GM12872 (cell line): ENCODE results near the gene POMGNT1.

Source experiments
- TF ChIP-seq, protein P1 (sequence below): IDR thresholded peaks from 3 replicates; pipeline ENCODE4 v1.5.1; 2011; ENCODE audit warnings: low read depth, mild to moderate bottlenecking, low read length, moderate library complexity; ENCODE audit not compliant: insufficient read depth

POMGNT1 gene

DNA sequence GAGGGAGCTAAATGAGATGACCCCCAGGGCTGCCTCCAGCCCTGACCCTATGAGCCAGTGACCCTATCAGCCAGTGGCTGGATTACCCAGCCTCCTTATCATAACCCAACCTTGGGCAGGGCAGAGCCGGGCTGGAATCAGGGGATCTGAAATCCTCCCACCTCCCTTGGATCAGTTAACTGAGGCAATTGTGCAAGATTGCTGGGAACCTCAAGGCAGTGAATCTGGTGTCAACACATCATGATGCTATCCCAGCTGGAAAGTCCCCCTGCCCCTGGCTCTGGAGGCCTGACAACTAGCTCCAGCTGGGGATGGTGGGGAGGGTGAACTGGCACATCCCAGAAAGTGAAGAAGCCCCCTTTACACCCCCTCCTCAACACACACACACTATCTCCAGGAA, 29.8 kb downstream of the POMGNT1 start:
- TF ChIP-seq, protein P1, sequence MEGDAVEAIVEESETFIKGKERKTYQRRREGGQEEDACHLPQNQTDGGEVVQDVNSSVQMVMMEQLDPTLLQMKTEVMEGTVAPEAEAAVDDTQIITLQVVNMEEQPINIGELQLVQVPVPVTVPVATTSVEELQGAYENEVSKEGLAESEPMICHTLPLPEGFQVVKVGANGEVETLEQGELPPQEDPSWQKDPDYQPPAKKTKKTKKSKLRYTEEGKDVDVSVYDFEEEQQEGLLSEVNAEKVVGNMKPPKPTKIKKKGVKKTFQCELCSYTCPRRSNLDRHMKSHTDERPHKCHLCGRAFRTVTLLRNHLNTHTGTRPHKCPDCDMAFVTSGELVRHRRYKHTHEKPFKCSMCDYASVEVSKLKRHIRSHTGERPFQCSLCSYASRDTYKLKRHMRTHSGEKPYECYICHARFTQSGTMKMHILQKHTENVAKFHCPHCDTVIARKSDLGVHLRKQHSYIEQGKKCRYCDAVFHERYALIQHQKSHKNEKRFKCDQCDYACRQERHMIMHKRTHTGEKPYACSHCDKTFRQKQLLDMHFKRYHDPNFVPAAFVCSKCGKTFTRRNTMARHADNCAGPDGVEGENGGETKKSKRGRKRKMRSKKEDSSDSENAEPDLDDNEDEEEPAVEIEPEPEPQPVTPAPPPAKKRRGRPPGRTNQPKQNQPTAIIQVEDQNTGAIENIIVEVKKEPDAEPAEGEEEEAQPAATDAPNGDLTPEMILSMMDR, result no peak

DNA sequence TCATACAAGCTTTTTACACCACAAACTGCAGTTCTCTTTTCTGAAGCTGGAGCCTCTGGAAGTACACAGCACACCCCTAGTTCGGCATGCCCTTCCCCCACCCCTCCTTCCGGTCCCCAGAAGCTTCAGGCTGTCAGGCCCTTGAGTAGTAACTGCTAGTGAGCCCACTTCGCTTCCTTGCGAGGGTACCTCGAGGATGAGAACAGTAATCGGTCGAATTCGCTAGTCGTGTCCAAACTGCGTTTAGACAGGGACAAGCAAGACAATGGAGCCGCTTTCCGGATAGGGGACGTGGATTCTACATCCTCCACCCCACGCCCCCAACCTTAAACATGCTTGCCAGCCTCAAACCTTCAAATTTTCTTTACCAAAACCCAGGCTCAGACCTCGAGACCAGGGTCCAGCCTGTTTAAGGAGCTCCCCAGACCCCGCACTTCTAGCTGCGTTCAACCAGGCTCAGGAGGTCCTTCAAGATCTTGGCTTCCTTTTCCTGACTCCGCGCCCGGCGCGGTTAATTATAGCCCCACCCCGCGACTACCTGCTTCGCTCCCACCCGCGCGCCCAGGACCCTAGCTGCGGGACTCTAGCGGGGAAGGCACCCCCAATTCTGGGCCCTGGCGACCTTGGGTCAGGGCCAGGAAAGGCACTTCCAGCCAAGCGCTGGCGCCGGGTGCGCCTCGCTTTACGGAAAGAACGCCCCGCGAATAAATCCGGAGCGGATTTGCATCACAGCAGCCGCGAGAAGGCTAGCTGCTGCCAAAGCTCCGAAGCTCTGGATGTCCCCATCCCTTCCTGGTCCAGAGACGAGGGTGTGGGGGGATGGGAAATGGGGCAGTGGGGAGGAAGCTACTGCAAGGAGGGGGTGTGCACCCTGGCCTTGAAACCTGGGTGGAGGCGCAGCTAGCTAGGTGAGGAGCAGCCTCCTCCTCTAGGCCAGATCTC, 31.4 kb downstream of the POMGNT1 start:
- TF ChIP-seq, protein P1, result no peak

DNA sequence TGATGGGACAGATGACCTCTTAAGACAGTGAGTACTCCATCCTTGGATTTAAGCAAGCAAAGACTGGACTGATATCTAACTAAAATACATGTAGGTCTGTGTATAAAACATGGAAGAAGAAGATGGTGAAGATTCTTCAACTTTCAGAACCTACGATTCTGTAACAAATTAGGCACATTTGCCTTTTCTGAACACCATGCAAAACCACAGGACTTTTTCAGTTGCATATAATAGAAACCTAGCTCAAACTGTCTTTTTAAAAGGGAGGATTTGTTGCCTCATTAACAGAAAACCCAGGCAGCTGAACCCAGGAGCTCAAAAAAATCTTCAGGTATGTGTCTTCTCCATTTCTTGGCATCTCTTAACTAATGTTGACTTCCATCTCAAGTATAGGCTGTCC, 38.0 kb downstream of the POMGNT1 start:
- TF ChIP-seq, protein P1, result no peak

DNA sequence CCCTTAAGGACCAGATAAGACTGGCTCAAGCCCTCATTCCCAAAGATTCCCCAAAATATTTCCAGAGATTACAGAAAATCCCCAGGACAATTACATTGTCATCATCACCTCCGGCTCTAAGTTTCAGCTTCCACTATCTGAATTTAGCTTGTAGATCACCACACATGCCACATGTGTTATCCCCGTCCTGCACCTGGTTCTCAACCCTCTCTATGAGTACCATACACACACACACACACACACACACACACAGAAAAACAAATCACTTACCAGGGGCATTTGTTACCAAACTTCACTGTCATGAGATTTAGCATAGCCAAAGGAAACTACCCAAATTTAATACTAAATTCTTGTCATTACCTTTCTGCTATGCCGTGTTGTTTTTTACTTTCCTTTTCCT, 38.7 kb downstream of the POMGNT1 start:
- TF ChIP-seq, protein P1, result no peak

DNA sequence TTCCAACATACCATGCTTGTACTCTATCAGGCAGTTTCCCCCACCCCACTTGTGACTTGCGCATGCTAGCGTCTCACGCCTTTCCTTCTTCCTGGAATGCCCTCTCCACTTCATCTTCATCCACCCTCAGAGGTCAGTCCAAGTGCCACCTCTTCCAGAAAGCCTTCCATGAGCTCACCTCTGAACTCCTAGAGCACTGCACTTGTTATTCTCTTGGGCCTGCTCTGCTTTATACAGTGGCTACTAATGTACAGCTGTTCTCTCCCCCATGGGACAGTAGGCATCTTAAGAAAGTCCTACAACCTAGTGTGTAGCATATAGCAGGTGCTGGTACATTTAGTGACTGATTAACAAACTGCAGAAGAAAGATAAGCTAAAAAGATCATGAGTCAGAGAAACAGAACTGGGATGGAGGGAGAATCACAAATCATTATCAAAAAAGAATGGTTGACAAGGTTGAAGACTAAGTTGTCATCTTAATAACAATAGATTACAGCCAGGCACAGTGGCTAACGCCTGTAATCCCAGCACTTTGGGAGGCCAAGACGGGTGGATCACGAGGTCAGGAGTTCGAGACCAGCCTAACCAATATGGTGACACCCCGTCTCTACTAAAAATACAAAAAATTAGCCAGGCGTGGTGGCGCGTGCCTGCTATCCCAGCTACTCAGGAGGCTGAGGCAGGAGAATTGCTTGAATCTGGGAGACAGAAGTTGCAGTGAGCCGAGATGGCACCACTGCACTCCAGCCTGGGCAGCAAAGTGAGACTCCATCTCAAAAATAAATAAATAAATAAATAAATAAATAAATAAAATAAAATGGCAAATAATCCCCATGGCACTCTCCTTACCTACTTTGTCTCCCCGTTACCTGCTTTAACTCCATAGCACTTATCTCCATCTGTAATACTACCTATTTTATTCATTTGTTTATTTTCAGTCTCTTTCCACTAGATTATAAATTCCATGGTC, 39.6 kb downstream of the POMGNT1 start:
- TF ChIP-seq, protein P1, result no peak

DNA sequence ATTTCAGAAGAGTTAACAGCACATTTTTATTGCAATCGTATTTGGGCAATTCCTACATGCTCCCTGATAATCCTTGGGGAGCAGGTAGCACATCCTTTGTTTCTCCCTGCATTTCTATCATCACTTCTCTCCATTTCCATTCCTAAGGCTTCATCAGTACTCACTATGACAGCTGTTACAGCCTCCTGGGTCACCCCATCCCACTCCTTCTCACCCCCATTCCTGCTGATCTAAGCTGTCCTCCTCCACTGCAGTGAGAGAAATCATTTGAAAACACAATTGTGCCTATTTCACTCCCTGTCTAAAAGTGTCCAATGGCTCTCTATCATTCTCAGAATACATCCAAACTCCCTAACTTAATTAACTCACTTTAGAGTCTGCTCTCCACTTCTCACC, 40.3 kb downstream of the POMGNT1 start:
- TF ChIP-seq, protein P1, result no peak

DNA sequence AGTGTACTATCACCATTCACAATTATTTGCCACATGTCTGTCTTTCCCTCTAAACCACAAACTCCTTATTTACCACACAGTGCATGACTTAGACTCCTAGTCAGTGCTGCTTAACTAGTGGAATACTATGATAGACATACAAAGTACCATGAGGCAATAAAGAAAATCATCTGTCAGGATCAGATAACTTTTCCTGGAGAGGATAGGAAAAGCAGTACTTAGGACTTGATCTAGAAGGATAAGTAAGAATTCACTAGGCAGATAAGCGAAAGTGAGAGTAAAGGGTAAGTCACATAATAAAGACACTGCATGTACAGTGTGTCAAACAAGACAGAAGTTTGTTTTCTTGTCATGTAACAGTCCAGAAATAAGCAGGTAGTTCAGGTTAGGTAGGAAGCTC, 44.5 kb downstream of the POMGNT1 start:
- TF ChIP-seq, protein P1, result no peak
